HG03342 (cell line): ENCODE measurements around the gene RAB3A.
A peak's percentile ranks its signal among the peaks of the same experiment; 100 is the strongest.
"Not testable (repeated sequence)": the region's sequence is repeated elsewhere in the genome, so short reads cannot be mapped to it uniquely, and the experiment has no call there.

Experiments used
- ATAC-seq: cut with Tn5 transposase; IDR thresholded peaks from one replicate; pipeline ENCODE4 v1.9.1; 2021; ENCODE audit warnings: mild to moderate bottlenecking, moderate library complexity; ENCODE audit not compliant: unreplicated experiment

RAB3A gene

DNA sequence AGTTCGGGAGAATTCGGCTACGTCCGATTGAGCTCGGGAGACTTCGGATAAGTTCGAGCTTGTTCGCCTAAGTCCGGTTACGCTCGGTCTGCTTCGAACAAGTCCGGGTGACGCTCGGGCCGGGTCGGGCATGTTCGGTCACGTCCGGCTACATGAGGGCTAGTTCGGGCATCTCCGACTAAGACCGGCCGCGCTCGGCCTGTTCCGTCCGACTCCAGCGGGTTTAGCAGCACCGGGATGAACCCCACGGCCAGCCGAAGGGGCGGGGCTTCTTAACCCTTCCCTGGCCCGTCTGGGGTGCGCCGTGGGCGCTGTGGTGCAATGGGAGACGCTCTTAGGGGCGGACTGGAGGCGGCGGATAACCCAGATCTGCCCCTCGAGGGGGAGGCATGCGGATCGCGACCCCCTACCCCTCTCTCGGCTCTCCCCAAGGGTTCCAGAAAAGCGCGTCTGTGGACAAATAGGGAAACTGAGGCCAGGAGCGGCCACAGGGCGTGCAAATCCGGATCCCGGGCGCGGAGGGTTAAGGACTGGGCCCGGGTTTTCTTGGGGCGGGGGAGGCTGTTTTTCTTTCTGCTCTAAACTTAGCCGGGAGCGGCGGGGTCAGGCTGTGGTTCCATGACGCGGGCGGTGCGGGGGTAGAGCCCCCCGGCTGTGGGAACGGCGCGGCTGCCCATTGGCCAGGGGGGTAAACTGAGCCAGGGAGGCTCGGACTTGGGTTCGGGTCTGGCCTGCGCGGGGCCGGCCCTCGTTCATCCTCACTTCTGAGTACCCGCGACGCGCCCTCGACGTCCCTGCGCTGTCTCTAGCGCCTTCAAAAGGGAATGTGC lies 20.9 kb upstream of the RAB3A start:
- peak; percentile 92 for ATAC-seq

DNA sequence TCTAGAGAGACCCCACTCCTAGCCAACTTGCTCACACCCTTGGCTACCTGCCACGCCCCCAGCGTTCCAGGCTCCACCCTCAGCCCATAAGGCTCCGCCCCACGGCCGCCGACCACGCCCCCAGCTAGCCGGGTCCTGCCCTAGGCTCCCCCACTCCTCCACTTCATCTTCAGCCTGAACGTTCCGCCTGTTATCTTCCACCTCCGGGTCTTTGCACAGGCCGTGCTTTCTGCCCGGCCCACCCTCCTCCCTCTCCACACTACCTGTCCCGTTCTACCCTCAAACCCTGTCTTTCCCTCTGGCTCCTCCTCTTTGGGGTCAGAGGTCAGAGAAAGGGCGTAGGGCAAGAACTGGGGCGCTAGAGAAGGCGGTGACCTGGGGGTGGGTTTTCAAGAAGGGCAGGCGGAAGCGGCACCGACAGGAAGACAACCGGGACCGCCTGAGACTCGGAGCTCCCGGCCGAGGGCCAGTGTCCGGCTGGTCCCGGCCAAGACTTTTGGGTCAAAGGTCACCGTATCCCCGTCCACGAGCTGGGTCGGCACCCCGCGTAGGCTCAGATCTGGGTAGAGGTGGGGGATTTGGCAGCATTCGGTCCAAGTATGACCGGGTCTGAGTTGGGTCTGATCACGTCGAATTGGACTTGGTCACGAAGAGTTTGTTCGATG lies 20.1 kb upstream of the RAB3A start:
- ATAC-seq = no peak

GRCh38 chr19:18221815-18222725 lies 18.2 kb upstream of the RAB3A start:
- ATAC-seq = no peak

DNA sequence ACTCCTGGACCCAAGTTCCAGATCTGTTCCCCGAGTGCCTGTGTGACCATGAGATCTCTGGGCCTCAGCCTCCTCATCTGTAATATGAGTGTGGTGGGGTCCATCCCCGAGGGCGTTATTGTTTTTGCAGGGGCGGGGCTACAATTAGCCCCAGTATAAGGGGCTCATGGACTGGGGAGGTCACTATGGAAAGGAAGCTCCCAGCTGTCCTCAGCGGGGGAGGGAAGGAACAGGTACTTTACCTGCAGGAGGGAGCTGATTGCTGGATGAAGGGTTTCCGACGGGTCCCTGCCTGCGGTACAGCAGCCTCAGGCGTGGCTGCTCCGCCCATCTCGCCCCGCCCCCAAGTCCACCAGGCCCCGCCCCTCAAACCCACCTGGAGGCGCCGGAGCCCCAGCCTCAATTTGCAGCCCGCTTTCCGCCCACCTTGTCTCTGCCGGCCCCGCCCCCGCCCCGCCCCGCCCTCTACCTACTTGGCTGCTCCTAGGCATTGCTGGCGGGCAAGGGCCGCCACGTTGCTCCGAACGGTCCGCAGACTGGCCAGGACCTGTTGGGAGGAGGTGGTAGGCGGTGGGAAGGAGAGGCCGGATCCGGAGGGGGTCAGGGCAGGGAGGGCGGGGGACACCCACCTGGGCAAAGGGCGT lies 16.9 kb upstream of the RAB3A start:
- ATAC-seq = no peak

GRCh38 chr19:18219911-18220631 lies 16.2 kb upstream of the RAB3A start:
- no peak for ATAC-seq

DNA sequence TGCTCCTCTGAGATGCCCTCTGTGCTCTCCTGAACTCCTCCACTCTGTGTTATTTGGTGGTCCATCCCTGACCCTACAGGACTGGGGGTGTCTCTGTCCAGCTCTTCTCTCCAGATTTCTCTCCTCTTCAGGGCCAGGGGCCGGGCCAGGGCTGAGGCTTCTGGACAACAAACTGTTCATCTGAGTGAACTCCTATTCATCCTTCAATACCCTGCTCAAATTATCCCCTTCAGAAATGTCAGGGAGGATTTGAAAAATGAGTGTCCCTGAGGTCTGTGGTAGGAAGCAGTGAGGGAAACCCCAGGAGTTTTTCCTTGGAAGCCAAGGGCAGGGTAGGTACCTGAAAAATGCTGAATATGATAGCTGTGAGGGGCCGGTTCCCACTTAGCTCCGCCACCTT lies 14.8 kb upstream of the RAB3A start:
- no peak for ATAC-seq

GRCh38 chr19:18218159-18218558 lies 14.3 kb upstream of the RAB3A start:
- ATAC-seq = no peak

DNA sequence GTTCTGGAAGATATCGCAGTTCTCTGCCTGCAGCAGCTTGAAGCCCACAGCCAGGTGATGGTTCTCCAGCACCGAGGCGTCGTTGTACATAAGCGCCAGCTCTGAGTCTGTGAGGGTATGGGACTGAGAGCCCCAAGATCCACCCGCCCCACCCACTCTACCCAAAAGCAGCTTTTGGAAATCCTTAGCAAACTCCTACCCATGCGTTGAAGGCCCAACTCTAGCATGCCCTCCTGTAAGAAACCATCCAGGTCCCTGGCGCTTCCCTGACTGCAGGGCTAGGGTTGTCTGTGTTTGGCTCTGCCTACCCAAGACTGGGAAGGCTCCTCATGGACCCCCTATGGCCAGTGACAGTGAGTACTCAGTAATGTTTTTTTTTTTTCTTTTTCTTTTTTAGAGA lies 12.9 kb upstream of the RAB3A start:
- ATAC-seq = no peak

- ATAC-seq = no peak
Observed at GRCh38 chr19:18214779-18215433, 11.1 kb upstream of the RAB3A start.

GRCh38 chr19:18211683-18212082 lies 7.8 kb upstream of the RAB3A start:
- no peak for ATAC-seq

DNA sequence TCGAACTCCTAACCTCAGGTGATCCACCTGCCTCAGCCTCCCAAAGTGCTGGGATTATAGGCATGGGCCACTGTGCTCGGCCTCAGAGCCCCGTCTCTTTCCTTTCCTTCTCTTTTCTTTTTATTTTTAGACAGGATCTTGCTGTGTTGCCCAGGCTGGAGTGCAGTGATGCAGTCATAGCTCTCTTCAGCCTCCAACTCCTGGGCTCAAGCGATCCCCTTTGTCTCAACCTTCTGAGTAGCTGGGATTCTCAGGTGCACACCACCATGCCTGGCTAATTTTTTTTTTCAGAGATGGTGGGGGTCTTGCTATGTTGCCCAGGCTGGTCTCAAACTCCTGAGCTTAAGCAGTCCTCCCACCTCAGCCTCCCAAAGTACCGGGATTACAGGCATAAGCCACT lies 6.1 kb upstream of the RAB3A start:
- ATAC-seq = not testable (repeated sequence)

DNA sequence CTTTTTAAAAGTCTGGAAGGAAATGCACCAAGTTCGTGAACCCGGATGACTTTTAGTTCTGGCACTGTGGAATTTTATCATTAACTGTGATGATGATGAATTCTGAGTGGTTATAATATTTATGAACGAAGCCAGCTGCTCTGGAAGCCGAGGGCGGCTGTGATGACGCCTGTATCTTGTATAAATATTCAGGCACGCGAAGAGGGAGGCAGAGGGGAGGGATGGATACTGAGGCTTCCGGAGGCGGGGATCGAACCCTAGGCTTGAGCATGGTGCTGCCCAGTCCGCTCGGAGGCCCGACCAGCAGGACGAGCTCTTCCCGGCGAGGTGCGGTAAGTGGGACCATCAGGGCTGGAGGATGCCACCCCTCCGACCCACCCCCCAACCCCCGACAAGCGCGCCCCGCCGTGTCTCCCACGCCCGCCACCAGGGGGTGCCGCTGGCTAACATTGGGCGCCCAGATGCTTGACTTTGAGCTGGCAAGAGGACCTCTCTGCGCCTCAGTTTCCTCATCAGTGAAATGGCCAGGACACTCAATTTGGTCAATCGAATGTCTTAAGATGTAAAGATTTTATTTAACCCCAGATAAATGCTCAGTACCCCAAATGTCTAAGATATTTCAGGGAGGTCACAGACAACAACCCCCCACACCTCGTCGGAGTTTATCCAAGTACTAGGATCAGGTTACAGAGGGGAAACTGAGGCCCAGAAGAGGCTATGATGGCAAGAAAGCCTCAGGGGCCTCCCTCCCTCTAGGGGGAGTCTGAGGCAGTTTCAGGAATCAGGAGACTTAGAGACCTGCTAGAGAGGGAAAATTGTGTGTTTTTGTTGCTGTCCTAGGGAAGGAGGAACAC lies 4.5 kb upstream of the RAB3A start:
- ATAC-seq = no peak

GRCh38 chr19:18206018-18206417 lies 2.2 kb upstream of the RAB3A start:
- no peak for ATAC-seq

GRCh38 chr19:18205200-18205892 lies 1.5 kb upstream of the RAB3A start:
- ATAC-seq = no peak

DNA sequence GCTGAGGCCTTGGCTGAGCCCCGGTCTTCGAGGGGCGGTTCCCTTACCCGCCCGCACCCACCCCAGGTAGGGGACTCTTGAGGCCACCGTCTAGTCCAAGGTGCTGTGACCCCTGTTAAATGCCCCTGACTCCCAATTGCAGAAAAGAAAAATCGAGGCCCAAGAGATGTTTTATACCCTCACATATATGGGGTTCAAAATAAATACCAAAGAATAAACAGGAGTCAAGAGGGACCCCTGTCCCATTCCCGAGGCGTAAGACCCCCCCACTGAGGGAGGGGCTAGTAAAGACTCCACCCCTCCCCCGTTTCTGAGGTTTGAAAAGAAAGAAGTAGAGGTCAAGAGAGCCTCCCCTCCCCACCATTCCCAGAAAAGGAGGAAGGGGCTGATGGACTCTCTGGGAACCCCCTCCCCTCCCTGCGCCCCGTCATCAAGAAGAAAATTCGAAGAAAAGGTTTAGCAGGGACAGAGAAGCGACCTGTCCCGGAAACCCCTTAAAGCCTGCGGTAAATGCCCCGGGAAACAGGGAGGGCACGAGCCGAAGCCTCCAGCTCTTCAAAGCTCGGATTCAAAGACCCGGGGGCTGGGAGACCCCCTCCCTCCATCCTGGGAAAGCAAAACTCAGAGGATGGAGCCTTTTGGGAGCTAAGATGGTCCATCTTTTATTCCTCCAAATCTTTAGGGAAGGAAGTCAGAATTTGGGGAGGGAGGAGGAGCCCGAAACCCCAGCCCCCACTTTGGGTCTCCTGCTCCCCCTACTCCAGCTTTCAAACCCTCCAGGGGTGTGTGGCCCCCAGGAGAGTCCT lies 755 bp upstream of the RAB3A start:
- ATAC-seq = peak; percentile 13

DNA sequence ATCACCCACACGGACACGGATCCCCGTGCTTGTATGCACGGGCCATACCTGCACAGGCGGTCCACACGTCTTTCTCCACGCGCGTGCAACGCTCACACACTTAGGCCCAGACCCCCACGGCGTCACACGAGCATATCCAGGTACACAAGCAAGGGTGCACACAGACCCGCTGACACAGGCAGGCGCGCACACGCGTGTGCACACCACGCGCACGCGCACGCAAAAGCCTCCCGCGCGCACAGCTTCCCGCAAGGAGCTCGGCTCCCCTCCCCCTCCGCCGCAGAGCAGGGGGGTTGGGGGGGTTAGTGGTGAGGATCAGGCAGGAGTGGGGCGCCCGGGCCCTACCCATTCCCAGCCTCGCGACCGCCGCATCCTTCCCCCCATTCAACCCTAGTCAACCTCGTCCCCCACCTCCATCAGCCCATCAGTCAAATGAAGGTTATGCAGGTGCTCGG lies 407 bp downstream of the RAB3A start:
- no peak for ATAC-seq

- no peak for ATAC-seq
Observed at GRCh38 chr19:18202778-18203407, 949 bp downstream of the RAB3A start.
